Keratinocyte (primary cell): ENCODE measurements around the gene LNPEP. TPM values are rescaled to one million over a fixed set of nuclear protein-coding genes. Genes with fewer than 3 reads are reported as not detected.

Experiments
- DNase-seq: peaks from one replicate; pipeline ENCODE4 v3.0.0-alpha.2; 2011; ENCODE audit warnings: low read depth, missing footprints, low spot score
- FAIRE-seq: peaks from 2 replicates; lab custom pipeline; 2011; peaks lifted over from hg19 to GRCh38; lab: Jason Lieb, UNC
- H2AFZ ChIP-seq: 2 replicates; pipeline ENCODE4 v1.6.0; 2012; ENCODE audit warnings: low read length, control low read depth, inconsistent platforms; ENCODE audit not compliant: control insufficient read depth
- H3K27ac ChIP-seq: 2 replicates; pipeline ENCODE4 v1.5.1; 2011; ENCODE audit warnings: low read length; ENCODE audit not compliant: control insufficient read depth, insufficient read depth
- H3K27me3 ChIP-seq: 3 replicates; pipeline ENCODE4 v1.6.0; 2011; ENCODE audit warnings: low read length; ENCODE audit not compliant: control insufficient read depth, insufficient read depth; ENCODE audit errors: extremely low read depth
- H3K36me3 ChIP-seq, 2 experiments: 2 replicates in 1 of 2; 3 replicates in 1 of 2; pipeline ENCODE4 v1.5.1; 2011; ENCODE audit warnings: low read length in 2 of 2, mild to moderate bottlenecking in 1 of 2; ENCODE audit not compliant: control insufficient read depth in 2 of 2, insufficient read depth in 2 of 2; ENCODE audit errors: extremely low read depth in 1 of 2
- H3K4me1 ChIP-seq: 3 replicates; pipeline ENCODE4 v1.5.1; 2011; ENCODE audit warnings: low read length; ENCODE audit not compliant: control insufficient read depth, insufficient read depth; ENCODE audit errors: extremely low read depth
- H3K4me2 ChIP-seq: 3 replicates; pipeline ENCODE4 v1.6.0; 2011; ENCODE audit warnings: low read depth, low read length; ENCODE audit not compliant: control insufficient read depth, insufficient read depth; ENCODE audit errors: extremely low read depth
- H3K4me3 ChIP-seq, 3 experiments: fragments of 200-600 bp in 1 of 3; sonication (generic) in 1 of 3; 2 replicates in 2 of 3; 3 replicates in 1 of 3; pipeline ENCODE4 v1.5.1; 2011 to 2016; ENCODE audit warnings: low read length in 3 of 3, mild to moderate bottlenecking in 3 of 3, control low read depth in 2 of 3, inconsistent platforms in 1 of 3, low read depth in 1 of 3, mixed read lengths in 1 of 3, mixed run types in 1 of 3, moderate library complexity in 1 of 3; ENCODE audit not compliant: control insufficient read depth in 2 of 3, insufficient read depth in 2 of 3; ENCODE audit errors: extremely low read depth in 1 of 3
- H3K79me2 ChIP-seq: 2 replicates; pipeline ENCODE4 v1.6.0; 2012; ENCODE audit warnings: low read length; ENCODE audit not compliant: control insufficient read depth, insufficient read depth
- H3K9ac ChIP-seq: 3 replicates; pipeline ENCODE4 v1.6.0; 2011; ENCODE audit warnings: low read length; ENCODE audit not compliant: control insufficient read depth, insufficient read depth; ENCODE audit errors: extremely low read depth
- H3K9me1 ChIP-seq: 3 replicates; pipeline ENCODE4 v1.6.0; 2011; ENCODE audit warnings: low read length; ENCODE audit not compliant: control insufficient read depth, insufficient read depth; ENCODE audit errors: extremely low read depth
- H3K9me3 ChIP-seq: 2 replicates; pipeline ENCODE4 v1.5.1; 2012; ENCODE audit warnings: low read depth, low read length; ENCODE audit not compliant: control insufficient read depth
- H4K20me1 ChIP-seq: 3 replicates; pipeline ENCODE4 v1.6.0; 2011; ENCODE audit warnings: low read length; ENCODE audit not compliant: control insufficient read depth, insufficient read depth; ENCODE audit errors: extremely low read depth
- CTCF ChIP-seq, 3 experiments: IDR thresholded peaks in 1 of 3; conservative IDR thresholded peaks in 1 of 3; optimal IDR thresholded peaks in 1 of 3; 2 replicates in 2 of 3; 3 replicates in 1 of 3; pipeline versions ENCODE3 to v1.5.1; 2011; ENCODE audit warnings: low read length in 3 of 3, mild to moderate bottlenecking in 3 of 3, moderate library complexity in 2 of 3, control low read depth in 1 of 3, inconsistent platforms in 1 of 3; ENCODE audit not compliant: insufficient read depth in 2 of 3; ENCODE audit errors: extremely low read depth in 1 of 3
- EZH2 ChIP-seq: IDR thresholded peaks from one replicate; pipeline ENCODE4 v1.6.1; 2012; ENCODE audit warnings: inconsistent platforms, mild to moderate bottlenecking, low read length, moderate library complexity
- dilution Hi-C: fragments of 300-500 bp; cut with MboI; formaldehyde crosslinking; loops from one replicate; pipeline ENCODE4 v1.7.0; 2020; ENCODE audit warnings: low sequenced_read_pairs; ENCODE audit not compliant: extremely low pct_ligation_motif_present
- polyA plus RNA-seq, 5 experiments: library from polyadenylated mRNA; depleted of rRNA in 3 of 5; stranded (reverse) in 3 of 5; stranded (forward) in 1 of 5; unstranded in 1 of 5; fragments of >200 nt; gene quantifications; 1 replicate in 1 of 5; 2 replicates in 3 of 5; 3 replicates in 1 of 5; pipeline versions ENCODE4 v1.2.1 to v1.2.3, GENCODE V29; 2011 to 2012; ENCODE audit warnings: missing spikeins in 2 of 5, low read depth in 1 of 5, low replicate concordance in 1 of 5

Gene LNPEP
- polyA plus RNA-seq, 1 donor (not counting 4 experiments of a cell fraction or from before 2014, with no cell fraction given), result 26.6 TPM

GRCh38 chr5:96968614-96969013, 32.7 kb downstream of the LNPEP start:
- FAIRE-seq, result no peak
- Histone ChIP-seq H3K9me1 (no peaks in the 10 kb centered on the region), H3K4me2 (peak overlapping the region; percentile 57), H3K27me3 (no peaks in the 10 kb centered on the region), H3K4me1 (peaks cover 15% of the 10 kb centered on the region), H3K9me3 (no peaks in the 10 kb centered on the region), H3K36me3 (no peaks in the 10 kb centered on the region), H3K9ac (no peak overlapping the region), H3K79me2 (peaks cover 65% of the 10 kb centered on the region), H2AFZ (no peak overlapping the region), H3K4me3 (no peak overlapping the region), H4K20me1 (no peaks in the 10 kb centered on the region), H3K27ac (peak overlapping the region; percentile 33)
- no peak for DNase-seq
- no peak for TF ChIP-seq EZH2
- no peak for TF ChIP-seq CTCF (optimal IDR thresholded peaks at IDR 0.05 in 1 of 3, IDR thresholded peaks at IDR 0.05 in 1 of 3, conservative IDR thresholded peaks at IDR 0.05 in 1 of 3; ENCODE audit: extremely low read depth in 1 of 3, insufficient read depth in 2 of 3, low read length in 3 of 3)
- dilution Hi-C loops, result no loop called here

- H3K27me3 ChIP-seq, result no peaks in the 10 kb centered on the region
- H3K4me3 ChIP-seq, result no peak overlapping the region
- DNase-seq (no peak), FAIRE-seq (no peak)
- H2AFZ ChIP-seq, result no peak overlapping the region
- no peak overlapping the region for H3K4me2 ChIP-seq
- no peaks in the 10 kb centered on the region for H3K36me3 ChIP-seq
- peaks cover 15% of the 10 kb centered on the region for H3K4me1 ChIP-seq
- dilution Hi-C loops, result no loop called here
- H3K9me3 ChIP-seq, result no peaks in the 10 kb centered on the region
- H3K9ac ChIP-seq, result no peak overlapping the region
- no peak for TF ChIP-seq EZH2
- TF ChIP-seq CTCF (optimal IDR thresholded peaks at IDR 0.05 in 1 of 3, IDR thresholded peaks at IDR 0.05 in 1 of 3, conservative IDR thresholded peaks at IDR 0.05 in 1 of 3; ENCODE audit: extremely low read depth in 1 of 3, insufficient read depth in 2 of 3, low read length in 3 of 3), result no peak
- H4K20me1 ChIP-seq, result no peaks in the 10 kb centered on the region
- peaks cover 66% of the 10 kb centered on the region for H3K79me2 ChIP-seq
- no peak overlapping the region for H3K27ac ChIP-seq
- H3K9me1 ChIP-seq, result no peaks in the 10 kb centered on the region
Observed at GRCh38 chr5:96969366-96969765, 33.5 kb downstream of the LNPEP start.
